ENCODE results near the gene FMO5.
A peak's percentile ranks its signal among the peaks of the same experiment; 100 is the strongest.
"Not testable (repeated sequence)": the region's sequence is repeated elsewhere in the genome, so short reads cannot be mapped to it uniquely, and the experiment has no call there.

The FMO5 gene, protein sequence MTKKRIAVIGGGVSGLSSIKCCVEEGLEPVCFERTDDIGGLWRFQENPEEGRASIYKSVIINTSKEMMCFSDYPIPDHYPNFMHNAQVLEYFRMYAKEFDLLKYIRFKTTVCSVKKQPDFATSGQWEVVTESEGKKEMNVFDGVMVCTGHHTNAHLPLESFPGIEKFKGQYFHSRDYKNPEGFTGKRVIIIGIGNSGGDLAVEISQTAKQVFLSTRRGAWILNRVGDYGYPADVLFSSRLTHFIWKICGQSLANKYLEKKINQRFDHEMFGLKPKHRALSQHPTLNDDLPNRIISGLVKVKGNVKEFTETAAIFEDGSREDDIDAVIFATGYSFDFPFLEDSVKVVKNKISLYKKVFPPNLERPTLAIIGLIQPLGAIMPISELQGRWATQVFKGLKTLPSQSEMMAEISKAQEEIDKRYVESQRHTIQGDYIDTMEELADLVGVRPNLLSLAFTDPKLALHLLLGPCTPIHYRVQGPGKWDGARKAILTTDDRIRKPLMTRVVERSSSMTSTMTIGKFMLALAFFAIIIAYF

DNA sequence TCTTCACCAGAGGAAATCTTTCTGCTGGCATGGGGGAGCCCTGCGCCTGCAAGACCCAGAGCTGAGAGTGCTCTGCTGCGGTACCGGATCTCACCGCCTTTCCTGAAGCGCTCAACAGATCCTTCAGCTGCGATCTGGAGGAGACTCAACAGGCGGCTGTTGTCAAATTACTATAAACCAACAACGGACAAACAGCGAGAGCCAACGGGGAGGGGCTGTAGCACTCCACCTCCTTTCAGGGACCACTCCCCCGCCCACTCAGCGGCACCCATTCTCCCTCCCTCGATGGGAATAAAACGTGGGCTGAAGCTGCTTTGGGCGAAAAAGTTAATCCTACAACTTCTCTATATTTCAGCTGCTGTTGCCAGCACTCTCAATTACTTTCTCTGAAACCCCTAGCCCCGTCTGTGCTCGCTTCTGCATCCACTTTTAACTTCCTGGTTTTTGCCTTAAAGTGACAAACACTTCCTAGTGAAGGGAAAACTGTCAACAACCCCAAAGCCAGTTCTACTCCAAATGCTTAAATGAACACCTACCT lies at the start of gene FMO5:
Gene FMO5, minus strand, starts transcription at position 147 of the 538 bp plus-strand sequence. CDS start 310 bp downstream, outside the sequence.
- DNase-seq (ENCODE audit: low read depth): peak; percentile 20

DNA sequence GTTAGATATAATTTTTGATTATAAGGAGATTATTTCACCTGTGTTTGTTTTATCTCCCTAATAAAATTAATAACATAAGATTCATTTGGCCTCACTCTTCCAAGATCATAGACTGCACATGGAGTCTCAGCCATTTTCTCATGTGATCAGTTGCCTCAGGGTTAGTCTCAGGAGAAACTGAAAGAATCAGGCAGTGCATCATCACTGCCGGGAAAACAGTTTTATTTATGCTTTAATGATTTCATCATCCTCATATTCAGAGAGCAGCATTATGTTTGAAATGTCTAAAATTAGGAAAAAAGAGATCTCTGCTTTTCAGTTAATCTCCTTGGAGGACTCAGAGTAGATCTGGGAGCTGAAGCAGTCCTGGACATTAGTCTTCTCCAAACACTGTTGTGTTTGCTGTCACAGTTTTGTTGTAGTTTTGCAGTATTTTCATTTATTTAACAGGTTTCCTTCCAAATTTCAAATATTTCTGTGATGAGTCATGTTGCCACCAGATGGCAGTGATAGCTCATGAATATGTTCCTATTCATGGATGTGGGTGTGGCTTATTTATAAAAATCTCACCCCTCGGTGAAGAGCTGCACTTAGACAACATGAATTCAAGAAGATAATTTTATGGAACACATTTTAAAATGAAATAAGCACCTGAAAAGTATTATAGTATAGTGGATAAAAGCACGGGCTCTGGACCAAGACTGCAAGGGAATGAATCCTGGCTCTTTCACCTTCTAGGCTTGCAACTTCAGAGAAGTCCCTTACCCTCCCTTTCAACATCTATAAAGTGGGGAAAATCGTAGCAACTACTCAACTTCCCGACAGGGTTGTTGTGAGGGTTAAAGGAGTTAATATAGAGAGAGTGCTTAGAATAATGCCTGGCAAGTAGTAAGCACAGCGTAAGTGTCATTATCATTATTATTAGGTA lies 48.5 kb upstream of the FMO5 start:
- no peak for DNase-seq (ENCODE audit: low read depth)

DNA sequence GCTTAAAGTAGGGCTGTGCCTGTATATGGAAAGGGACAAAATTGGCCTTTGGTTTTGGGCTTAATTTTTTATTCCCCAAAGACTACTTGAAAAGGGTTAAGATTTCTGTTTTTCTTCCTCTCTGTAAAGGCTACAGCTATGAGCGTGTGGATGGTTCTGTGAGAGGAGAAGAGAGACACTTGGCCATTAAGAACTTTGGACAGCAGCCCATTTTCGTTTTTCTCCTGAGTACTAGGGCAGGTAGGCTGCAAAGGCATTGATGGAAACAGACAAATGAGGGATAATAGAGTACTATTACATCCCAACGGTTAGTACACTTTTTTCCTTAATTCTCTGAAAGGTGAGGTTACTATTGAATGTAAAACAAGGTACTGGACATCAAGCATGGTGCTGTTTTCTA lies 46.9 kb upstream of the FMO5 start:
- DNase-seq (ENCODE audit: low read depth): no peak

DNA sequence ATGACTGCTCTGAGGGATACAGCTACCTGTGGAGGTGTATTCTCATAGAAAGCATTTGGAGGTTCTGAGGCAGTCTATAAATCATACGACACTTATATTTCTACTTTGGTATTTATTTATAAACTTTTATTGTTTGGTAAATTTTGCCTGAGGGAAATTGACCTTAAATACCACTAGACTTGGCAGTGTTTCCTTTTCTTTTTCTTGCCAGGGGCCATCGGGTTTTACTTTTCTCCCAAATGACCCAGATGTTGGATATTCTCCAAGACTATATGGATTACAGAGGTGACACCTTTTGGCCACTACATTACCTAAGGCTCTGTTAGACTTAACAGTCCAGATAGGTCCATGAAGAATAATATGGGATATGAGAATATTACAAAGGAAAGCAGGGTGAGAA lies 45.6 kb upstream of the FMO5 start:
- DNase-seq (ENCODE audit: low read depth): no peak

DNA sequence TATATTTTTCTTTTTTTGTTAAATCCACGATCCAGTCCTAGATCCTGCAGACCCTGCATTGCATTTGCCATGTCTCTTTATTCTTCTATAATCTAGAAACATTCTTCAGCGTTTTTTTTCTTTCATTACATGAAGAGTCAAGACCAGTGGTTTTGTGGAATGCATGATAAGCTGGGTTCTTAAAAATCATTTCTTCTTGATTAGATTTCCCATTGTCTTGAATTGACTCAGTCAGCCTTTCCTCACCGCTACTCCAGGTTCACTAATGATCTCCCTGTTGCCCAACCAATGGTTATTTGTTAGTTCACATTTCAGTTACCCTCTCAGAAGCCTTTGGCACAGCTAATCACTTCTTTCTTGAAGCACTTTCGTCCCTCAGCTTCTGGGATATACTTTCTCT lies 42.6 kb upstream of the FMO5 start:
- no peak for DNase-seq (ENCODE audit: low read depth)

DNA sequence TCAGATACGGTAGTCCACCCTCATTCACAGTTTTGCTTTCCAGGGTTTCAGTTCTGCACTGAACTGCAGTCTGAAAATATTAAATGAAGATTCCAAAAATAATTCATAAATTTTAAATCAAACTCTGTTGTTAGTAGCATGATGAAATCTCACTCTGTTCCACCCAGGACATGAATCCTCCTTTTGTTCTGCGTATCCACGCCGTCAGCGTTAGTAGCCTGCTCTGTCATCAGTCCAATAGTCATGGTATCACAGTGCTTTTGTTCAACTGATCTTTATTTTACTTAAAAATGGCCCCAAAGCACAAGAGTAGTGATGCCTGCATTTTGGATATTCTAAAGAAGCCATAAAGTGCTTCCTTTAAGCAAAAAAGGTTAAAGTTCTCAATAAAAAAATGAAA lies 41.2 kb upstream of the FMO5 start:
- DNase-seq (ENCODE audit: low read depth): no peak

DNA sequence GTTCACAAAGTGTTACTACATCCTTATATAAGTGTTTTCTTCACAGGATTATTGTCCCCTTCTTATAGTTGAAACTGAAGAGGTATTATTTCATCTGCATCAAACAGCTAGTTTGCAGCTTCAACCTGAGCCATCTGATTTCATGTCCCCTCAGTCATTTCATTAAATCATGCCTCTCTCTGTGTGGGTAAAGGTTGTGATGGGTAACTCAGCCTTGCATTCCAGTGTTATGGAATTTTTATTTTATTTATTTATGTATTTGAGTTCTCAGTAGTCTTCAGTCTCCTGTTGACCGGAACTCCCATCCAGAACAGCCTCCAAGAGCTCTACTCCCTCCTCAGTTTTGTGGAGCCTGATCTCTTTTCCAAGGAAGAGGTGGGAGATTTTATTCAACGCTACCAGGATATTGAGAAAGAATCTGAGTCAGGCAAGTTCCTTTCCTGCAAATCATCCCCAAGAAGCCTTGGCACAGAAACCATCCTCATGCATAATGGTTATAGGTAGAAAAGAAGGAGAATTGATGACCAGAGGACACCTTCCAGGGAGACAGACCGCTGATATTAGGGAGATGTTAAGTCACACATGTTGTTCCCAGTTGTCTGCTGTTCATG lies 39.1 kb upstream of the FMO5 start:
- DNase-seq (ENCODE audit: low read depth): no peak

DNA sequence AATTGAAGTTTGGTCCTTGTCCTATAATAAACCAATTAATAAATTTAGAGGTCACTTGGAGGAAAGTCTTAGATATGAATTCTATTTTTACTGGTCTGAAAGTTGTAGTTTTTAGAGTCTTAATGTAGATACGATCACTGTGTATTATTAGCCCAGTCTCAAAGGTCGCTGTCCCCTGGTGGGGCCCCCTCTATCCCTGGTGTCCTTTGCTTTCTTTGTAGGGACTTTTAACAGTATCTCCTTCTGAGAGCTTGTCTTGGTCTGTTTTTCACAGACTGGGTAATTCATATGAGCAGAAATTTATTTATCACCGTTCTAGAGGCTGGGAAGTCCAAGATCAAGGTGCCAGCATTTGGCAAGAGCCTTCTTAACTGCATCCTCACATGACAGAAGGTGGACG lies 35.8 kb upstream of the FMO5 start:
- no peak for DNase-seq (ENCODE audit: low read depth)

DNA sequence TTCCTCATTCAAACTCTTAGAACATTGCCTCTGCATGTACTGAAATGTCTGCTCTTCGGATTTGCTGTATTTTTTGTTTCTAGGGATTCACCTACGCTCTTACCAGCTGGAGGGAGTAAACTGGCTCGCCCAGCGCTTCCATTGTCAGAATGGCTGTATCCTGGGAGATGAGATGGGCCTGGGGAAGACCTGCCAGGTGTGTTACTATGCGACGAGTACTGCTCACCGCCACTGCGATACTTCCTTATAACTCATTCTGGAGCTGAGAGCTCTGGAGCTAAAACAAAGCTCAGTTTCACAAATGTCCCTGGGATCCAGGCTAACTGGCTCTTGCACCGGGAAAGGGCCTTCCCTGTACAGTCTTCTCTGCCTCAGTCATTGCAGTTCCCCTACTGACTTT lies 27.4 kb upstream of the FMO5 start:
- DNase-seq (ENCODE audit: low read depth): no peak

DNA sequence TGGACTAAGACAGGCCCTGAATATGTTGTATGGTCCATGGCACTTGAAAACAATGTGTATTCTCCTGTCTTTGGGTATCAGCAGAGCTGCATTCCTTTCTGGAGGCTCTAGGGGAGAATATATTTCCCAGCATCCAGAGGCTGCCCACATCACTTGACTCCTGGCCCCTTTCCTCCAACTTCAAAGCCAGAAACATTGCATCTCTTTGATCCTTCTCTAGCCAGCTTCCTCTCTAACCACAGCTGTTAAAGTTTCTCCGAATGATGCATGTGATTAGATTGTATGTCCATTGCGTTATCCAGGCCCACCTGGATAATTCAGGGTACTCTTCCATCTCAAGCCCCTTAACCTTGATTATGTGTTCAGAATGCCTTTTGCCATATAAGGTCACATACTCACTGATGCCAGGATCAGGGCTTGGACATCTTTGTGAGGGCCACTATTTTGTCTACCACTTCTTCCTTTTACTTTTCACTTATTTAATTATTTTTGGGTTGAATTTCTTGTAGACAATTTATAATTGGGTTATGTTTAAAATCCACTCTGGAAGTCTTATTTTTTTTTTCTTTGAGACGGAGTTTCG lies 22.6 kb upstream of the FMO5 start:
- no peak for DNase-seq (ENCODE audit: low read depth)

DNA sequence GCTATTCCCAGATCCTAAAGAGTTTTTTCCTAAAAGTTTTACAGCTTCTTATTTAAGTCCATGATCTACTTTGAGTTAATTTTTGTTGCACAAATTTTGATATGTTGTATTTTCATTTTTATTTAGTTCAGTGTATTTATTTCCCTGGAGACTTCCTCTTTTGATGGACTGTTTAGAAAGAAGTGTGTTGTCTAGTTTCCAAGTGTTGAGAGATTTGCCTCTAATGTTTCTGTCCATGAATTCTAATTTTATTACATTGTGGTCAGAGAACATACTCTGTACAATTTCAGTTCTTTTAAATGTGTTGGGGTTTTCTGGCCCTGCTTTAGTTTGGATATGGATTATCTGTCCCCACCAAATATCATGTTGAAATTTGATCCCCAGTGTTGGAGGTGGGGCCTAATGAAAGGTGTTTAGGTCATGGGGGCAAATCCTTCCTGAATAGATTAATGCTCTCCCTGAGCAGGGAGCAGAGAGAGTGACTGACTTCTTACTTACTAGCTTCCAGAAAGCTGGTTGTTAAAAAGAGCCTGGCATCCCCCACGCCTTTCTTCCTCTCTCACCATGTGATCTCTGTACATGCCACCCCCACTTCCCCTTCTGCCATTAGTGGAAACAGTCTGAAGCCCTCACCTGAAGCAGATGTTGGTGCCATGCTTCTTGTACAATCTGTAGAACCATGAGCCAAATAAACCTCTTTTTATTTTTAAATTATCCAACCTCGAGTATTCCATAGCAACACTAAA lies 21.9 kb upstream of the FMO5 start:
- DNase-seq (ENCODE audit: low read depth): no peak

DNA sequence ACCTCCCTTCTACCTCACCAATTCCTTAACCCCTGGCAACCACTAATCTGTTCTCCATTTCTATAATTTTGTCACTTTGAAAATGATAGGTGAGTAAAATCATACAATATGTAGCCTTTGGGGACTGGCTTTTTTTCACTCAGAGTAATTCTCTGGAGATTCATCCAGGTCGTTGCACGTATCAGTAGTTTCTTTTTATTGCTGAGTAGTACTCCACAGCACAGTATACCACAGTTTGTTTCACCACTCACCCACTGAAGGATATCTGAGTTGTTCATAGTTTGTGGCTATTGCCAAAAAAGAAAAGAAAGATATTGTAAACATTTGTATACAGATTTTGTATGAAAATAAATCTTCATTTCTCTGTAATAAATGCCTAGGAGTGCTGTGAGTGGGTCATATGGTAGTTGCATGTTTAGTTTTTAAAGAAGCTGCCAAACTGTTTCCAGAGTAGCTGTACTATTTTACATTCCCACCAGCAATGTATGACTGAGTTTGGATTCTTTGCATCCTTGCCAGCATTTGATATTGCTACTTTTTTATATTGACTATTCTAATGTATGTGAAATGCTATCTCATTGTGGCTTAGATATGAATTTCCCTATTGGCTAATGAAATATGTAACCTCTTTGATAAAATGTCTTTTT lies 21.0 kb upstream of the FMO5 start:
- no peak for DNase-seq (ENCODE audit: low read depth)

DNA sequence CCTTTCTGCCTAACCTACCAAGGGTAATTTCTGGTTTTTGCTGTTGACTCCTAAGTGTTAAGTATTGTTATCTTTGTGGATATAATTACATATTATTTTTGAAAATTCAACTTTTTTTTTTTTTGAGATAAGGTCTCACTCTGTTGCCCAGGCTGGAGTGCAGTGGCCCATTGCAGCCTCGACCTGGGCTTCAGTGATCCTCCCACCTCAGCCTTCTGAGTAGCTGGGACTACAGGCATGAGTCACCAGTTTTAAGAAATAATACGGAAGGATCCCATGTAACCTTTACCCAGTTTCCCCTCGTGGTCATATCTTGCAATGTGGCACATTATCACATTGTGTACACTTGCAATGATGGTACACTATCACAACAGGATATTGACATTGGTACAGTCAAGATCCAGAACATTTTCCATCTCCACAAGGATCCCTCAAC lies 20.5 kb upstream of the FMO5 start:
- DNase-seq (ENCODE audit: low read depth): no peak

DNA sequence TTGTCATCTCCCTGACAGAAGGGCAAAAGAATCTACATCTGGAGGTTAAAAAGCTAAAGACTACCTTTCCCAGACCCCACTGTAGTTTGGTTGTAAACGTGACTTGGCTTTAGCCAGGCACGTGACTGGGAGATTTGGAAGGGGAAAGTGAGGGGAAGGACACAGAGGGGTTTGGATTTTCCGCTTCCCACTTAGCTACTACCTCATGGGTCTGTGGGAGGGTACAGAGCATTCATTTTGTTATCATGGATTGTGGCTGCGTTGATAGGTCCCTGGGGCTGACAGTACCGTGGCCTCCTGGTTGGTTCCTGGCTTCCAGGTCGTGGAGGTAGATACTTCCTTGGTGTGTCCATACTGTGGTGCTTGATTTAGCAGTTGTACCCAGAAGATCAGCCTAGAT lies 20.0 kb upstream of the FMO5 start:
- DNase-seq (ENCODE audit: low read depth): no peak

DNA sequence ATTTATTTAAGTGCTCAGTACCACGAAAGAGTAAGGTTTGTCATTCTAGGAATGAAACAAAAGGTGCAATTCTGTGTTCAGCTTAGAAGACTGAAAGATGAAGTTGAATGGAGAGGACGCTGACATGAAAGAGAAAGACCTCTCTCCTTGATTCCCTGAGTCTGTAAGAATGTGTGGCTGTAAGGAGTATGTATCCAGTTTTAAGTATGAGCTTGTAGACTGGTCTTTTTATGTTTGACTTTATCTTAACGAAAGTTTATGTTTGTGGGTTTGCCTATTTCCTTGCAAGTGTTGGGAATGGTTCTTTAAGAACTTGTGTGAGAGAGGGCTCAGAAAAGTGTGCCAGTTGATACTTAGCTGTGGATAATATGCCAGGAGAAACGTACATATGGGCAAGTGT lies 18.7 kb upstream of the FMO5 start:
- DNase-seq (ENCODE audit: low read depth): no peak

DNA sequence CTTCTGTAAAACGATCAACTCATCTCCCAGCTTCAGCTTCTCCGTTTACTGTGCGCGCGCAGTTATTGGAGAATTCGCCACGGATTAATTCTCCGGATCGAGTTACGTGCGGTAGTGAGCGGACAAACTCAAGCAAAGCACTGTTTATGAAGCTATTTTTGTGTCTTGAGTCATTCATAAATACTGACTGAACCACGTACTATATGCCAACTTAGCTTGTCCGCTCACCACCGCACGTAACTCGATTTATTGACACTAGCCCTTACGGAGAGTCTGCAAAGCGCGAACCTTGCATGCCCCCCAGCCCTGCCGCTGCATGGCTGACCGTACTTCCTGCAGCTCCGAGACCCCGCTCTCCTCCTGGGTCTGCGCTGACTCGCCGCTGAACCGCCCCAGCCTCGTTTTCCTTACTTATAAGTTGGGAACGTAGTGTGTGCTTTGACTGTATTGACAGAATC lies 18.1 kb upstream of the FMO5 start:
- DNase-seq (ENCODE audit: low read depth): no peak

DNA sequence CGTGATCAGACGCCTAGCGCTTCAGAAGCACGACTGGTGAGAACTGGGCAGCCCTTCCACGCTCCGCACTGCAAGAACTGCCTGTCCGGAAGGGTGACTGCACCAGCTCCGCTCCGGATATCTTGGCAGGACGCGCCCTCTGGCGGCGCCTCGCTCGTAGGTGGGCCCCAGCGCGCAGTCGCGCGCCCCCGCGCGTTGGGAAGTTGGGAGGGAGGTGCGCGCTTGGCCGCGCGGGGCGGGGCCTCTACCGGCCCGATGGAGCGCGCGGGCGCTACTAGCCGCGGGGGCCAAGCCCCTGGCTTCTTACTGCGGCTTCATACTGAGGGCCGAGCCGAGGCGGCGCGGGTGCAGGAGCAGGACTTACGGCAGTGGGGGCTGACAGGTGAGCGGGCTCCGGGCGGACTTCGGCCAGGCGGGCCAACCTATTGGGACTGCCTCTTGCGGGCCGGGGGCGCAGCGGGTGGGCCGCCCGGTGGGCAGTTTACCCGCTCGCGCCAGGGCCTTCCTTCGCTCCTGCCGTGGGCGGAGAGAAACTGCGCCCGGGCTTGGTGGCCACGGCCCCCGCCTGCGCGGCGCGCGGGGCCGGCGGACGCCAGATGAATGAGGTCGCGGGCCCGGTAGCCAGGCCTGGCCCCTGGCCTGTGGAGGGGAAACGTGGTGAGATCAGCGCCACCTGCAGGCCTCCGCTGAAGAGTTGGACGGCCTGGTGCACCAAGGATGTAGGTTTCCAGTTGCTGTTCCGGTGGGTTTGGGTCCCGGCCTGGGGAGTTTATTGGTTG lies 17.5 kb upstream of the FMO5 start, which contains the start of gene CHD1L:
Gene CHD1L, plus strand, starts transcription at position 236 of the 779 bp plus-strand sequence. Its CDS starts 20 bp downstream, at position 256.
- peak; percentile 89 for DNase-seq (ENCODE audit: low read depth)

DNA sequence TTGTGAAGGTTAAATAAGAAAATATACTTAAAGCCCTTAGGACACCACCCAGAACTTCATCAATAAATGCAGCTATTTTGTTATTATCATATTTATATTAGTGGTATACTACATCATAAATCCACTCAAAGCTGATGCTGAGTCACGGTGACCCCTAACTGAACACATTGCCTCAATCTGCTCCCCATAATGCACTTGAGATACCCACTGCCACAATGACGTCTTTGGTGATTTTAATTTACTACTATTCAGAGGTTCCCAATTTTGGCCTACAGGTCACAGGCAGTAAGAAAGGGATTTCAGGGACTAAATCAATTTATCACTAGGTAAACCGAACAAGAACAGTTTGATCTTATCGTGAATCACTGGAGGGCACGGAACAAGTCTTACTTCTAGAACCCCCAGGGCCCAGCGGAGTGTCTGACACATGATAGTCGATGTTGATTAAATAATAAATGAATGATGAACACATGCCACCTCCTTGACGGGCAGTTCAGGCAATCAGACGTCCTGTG lies 16.9 kb upstream of the FMO5 start:
- DNase-seq (ENCODE audit: low read depth): no peak

DNA sequence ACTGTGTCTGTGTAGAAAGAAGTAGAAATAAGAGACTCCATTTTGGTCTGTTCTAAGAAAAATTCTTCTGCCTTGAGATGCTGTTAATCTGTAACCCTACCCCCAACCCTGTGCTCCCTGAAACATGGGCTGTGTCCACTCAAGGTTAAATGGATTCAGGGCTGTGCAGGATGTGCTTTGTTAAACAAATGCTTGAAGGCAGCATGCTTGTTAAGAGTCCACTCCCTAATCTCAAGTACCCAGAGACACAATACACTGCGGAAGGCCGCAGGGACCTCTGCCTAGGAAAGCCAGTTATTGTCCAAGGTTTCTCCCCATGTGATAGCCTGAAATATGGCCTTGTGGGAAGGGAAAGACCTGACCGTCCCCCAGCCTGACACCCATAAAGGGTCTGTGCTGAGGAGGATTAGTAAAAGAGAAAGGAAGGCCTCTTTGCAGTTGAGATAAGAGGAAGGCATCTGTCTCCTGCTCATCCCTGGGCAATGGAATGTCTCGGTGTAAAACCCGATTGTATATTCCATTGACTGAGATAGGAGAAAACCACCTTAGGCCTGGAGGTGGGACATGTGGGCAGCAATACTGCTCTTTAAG lies 15.1 kb upstream of the FMO5 start:
- not testable (repeated sequence) for DNase-seq (ENCODE audit: low read depth)

All from activated gamma-delta T cell treated with anti-CD3 and anti-CD28 coated beads, Interleukin-2, amount 50 U/mL, for 16 hours (primary cell).